ENCODE results near the gene C17orf114.

Gene C17orf114

DNA sequence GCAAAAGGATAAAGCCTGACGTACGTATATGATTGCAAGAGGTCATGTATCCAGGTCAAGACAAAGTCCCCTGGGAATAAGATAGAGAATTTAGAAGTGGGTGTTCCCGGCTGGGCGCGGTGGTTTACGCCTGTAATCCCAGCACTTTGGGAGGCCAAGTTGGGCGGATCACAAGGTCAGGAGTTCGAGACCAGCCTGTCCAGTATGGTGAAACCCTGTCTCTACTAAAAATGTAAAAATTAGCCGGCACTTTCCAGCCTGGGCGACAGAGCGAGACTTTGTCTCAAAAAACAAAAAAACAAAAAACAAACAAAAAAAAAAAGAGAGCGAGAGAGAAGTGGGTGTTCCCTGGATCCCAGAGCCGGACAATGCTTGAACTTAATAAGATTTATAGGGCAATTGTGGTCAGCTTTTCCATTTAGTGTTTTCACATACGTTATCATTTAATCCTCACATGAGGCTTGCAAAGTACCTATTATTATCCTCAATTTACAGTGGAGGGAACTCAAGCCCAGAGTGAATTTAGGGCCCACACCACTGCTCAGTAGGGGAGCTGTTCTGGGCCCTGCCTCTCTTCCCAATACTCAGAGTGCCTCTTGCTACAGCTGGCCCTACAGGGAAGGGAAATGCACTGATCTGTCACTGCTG lies 13.8 kb downstream of the C17orf114 start:
- no peak for DNase-seq (ENCODE audit: low spot score)

DNA sequence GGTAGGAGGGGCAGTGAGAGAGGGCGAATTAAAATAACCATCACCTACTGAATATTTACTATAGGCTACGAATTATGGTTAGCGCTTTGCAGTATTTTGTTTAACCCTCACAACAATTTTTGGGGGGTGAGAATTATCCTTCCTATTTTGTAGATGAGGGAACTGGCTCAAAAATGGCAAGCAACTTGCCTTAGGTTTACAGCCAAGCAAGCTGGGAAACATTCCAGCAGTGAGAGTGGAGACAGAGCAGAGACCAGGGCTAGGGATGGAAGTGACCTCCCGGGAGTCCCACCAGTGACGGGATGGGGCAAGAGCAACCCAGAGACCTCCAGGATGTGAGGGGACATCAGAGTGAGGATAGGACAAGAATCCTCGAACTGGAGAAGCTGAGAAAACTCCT lies 15.6 kb downstream of the C17orf114 start:
- no peak for DNase-seq (ENCODE audit: low spot score)

GRCh38 chr17:4786106-4786511 lies 16.0 kb downstream of the C17orf114 start, which contains the start of gene VMO1:
Gene VMO1, minus strand, starts transcription at chr17:4786364. Its CDS starts 12 bp downstream, at chr17:4786352.
- DNase-seq (ENCODE audit: low spot score): no peak

DNA sequence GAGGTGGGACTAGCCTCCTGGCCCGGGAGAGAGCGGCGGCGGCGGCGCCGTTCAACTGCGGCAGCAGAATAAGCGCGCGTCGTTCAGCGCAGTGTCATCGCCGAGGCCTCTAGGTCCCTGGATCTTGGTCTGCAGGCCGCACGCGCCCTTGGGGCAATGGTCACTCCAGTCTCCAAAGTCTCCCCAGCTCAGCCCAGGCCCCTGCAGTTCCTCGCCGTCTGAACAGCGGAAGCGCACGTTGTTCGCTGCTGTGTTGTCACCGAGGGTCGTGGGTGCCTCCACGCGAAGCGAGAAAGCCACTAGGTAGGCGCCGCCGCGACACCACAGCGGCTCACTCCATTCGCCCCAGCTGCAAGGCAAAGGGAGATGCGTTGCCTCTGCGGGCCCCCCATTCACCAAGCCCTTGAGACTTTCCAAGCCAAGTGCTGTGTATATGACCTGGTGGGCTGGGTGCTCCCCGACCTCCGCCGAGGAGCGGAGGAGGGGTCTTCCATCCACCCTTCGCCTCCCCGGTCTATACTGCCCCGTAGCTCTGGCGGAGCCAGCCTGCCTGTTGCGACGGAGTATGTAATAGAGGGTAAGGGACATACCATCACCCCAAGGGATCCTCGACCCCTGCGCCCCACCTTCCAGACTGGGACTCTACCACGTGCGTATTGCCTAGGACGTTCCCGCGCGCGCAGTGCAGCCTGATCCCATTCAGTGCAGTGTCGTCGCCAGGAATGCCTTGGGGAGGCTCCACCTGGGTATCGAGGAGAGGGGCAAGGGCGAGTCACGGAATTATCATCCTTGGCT lies 16.6 kb downstream of the C17orf114 start:
- DNase-seq (ENCODE audit: low spot score): no peak

DNA sequence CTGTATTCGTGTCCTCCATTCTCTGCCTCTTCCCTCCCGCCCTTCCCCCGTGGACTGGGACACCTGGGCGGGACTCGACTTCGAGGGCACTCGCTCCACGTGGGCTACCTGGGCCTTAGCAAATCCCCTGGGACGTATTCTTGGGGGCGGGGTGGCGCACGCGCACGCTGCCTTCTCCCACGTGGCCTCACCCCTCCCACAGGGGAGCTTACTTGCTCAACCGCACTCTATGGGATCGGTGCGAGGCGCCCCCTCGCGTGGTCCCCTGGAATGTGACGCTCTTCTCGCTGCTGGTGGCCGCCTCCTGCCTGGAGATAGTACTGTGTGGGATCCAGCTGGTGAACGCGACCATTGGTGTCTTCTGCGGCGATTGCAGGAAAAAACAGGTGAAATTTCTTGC lies 19.5 kb downstream of the C17orf114 start:
- DNase-seq (ENCODE audit: low spot score): no peak

GRCh38 chr17:4780325-4780955 lies 21.7 kb downstream of the C17orf114 start:
- no peak for DNase-seq (ENCODE audit: low spot score)

GRCh38 chr17:4777969-4778760 lies 24.0 kb downstream of the C17orf114 start:
- DNase-seq (ENCODE audit: low spot score): no peak

DNA sequence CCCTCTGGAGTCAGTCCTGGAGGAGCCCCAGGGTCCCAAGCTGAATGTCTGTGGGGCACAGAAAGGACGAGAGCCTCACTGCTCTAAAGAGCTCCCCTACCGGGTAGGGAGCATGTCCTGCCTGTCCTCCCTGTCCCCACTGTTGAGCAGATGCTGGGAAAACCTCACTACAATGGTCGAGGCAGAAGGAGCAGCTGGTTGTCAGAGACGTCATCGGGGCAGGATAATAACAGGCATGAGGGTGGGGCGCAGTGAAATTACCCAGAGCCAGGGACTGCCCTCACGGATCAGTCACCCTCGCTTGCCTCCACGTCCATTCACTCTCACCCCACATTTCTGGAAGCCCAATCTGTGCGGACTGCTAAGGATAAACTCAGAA lies 29.9 kb downstream of the C17orf114 start:
- no peak for DNase-seq (ENCODE audit: low spot score)

GRCh38 chr17:4771519-4772234 lies 30.5 kb downstream of the C17orf114 start, which contains the start of gene TM4SF5:
Gene TM4SF5, plus strand, starts transcription at chr17:4771886. Its CDS starts 37 bp downstream, at chr17:4771923.
- DNase-seq (ENCODE audit: low spot score): no peak

DNA sequence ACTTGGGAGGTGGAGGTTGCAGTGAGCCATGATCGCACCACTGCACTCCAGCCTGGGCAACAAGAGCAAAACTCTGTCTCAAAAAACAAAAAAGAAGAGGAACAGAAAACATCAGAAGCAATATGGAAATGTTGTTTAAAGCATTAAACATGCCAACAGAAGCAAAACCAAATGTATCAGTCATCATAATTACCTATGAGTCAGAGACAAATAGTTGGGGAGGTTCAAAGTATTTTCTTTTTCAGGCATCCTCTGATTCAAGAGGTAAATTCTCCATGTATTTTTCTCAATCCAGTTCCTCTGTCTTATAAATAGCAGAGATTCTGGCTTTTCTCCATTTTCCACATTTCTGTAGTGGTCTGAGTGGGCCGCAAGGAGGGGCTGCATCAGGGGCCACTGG lies 32.5 kb downstream of the C17orf114 start:
- no peak for DNase-seq (ENCODE audit: low spot score)

- no peak for DNase-seq (ENCODE audit: low spot score)
Measured at GRCh38 chr17:4768298-4768697, 33.8 kb downstream of the C17orf114 start.

- no peak for DNase-seq (ENCODE audit: low spot score)
Measured at GRCh38 chr17:4766723-4767122, 35.4 kb downstream of the C17orf114 start.

DNA sequence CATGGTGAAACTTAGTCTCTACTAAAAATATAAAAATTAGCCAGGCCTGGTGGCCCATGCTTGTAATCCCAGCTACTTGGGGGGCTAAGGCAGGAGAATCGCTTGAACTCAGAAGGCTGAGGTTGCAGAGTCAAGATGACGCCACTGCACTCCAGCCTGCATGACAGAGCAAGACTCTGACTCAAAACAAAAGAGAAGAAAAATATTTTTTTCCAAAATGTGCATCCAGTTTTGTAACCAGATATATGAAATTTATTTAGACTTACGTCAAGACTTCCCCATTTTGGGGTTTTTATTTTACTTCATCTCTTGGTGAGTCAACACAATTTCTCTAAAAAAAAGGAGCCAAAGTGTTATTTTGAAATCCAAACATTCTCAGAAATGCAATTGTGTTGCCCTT lies 35.9 kb downstream of the C17orf114 start:
- no peak for DNase-seq (ENCODE audit: low spot score)

DNA sequence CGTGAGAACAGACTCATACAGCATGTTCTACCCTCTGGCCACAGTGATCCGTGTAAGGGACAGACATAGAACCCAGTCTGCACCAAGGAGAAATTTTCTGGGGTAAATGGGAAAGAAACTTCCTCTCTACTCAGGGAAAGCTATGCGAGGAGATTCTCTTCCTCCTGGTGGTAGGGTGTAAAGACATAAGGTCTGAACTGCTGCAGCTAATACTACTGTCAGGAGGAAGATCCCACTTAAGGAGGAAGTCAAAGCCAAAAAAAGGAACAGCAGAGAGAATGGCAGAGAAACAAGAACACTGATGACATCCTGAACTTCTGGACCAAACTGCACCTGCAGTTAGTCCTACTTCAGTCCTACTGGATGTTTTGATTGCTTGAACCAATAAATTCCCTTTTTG lies 37.5 kb downstream of the C17orf114 start:
- no peak for DNase-seq (ENCODE audit: low spot score)

- DNase-seq (ENCODE audit: low spot score): no peak
Measured at GRCh38 chr17:4759776-4760236, 42.3 kb downstream of the C17orf114 start.

DNA sequence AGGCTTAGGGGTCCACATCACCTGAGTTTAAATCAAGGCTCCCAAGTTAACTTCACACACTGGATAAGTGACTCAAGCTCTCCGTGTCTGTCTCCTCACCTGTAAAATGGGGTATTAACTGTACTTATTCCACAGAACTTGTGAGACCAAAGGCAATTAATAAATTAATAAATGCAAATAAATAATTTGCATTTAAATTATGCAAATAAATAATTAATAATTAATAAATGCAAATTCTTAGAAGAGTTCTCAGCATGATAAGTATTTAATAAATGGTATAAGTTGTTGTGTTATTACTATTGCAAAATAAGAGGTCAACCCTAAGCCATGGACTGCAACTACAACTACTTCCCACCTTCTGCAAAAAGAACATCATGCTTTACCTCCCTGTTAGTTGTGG lies 48.7 kb downstream of the C17orf114 start:
- DNase-seq (ENCODE audit: low spot score): no peak

- DNase-seq (ENCODE audit: low spot score): no peak
Measured at GRCh38 chr17:4751932-4752331, 50.2 kb downstream of the C17orf114 start.

Data from H4 (cell line).